Measurements from ENCODE around the gene PACS2.

The PACS2 gene

DNA sequence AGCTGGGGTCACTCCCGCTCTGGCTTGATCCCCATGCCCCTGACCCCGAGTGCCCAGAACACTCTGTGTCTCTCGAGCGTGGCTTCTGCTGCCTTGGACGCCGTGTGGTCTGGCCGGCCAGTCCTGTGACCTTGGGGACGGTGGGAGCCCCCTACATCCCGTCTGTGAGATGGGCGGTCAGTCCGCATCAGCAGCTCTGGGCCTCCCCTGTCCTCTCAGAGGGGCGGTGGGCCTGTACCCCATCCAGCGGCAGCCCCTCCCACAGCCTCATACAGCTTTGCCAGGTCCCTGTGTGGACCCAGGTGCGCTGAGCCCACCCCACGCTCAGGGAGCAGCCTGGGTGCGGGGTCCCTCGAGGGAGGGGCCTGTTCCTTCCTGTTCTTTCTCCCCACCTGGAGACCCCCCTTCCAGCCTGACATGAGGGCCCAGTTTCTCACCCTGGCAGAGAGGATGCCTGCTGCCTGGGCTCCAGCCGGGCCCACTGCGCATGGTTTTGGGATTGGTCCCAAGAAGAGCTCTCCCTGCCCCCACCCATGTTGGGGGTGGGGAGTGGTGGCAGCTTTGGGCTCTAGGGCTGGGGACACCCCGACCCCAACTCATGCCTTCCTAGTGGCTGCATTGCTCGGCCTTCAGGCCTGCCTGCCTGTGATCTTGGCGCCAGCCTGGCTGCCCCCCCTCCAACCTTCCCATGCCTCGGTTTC lies 106.6 kb downstream of the PACS2 start:
- H3K4me1 Mint-ChIP-seq (ENCODE audit: low read depth) = peaks cover 22% of the 10 kb centered on the region
- H3K27me3 Mint-ChIP-seq = no peaks in the 10 kb centered on the region
- H3K36me3 Mint-ChIP-seq (ENCODE audit: low read depth) = peaks cover 28% of the 10 kb centered on the region
- peak overlapping the region; percentile 94 for H3K27ac Mint-ChIP-seq
- no peaks in the 10 kb centered on the region for H3K9me3 Mint-ChIP-seq
- peak overlapping the region; percentile 90 for H3K4me3 Mint-ChIP-seq

DNA sequence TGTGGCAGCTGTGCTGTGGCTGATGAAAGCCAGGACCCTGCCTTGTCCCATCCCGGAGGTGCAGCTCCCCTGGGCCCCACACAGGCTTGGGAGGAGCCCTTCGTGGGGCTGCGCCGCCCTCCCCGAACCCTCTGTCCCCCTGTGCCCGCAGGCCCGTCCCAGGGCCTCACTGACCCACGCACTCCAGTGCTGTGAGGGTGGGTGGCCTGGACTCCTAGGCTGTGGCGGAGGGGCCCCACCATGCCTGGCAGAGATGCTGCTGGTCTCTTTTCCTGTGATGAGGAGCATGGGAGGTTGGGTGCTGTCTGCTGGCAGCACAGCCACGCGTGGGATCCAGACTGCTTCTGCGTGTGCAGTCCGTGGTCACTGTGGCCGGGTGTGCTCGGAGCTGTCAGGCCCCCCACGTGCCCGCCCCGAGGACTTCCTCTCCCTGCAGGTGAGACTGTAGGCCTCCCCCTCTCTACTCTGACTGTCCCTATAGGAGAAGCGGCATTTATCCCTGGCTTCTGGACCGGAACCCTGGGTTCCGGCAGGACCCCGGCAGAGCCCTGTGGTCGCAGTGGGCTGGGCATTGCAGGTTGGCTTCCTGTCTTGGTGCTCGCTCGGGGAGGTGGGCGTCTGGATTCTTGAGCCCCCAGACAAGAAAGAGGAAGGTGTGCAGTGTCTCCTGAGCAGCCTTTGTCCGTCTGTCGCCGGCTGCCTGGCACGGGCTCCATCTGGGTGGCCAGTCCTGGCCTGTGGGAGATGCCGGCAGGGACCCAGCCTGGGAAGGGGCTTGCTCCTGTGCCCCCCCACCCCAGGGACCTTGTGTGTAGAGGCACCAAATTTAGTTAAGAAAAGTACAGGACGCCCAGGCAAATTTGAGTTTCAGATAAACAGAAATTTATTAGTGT lies 107.4 kb downstream of the PACS2 start:
- peaks cover 36% of the 10 kb centered on the region for H3K36me3 Mint-ChIP-seq (ENCODE audit: low read depth)
- H3K27me3 Mint-ChIP-seq = no peaks in the 10 kb centered on the region

DNA sequence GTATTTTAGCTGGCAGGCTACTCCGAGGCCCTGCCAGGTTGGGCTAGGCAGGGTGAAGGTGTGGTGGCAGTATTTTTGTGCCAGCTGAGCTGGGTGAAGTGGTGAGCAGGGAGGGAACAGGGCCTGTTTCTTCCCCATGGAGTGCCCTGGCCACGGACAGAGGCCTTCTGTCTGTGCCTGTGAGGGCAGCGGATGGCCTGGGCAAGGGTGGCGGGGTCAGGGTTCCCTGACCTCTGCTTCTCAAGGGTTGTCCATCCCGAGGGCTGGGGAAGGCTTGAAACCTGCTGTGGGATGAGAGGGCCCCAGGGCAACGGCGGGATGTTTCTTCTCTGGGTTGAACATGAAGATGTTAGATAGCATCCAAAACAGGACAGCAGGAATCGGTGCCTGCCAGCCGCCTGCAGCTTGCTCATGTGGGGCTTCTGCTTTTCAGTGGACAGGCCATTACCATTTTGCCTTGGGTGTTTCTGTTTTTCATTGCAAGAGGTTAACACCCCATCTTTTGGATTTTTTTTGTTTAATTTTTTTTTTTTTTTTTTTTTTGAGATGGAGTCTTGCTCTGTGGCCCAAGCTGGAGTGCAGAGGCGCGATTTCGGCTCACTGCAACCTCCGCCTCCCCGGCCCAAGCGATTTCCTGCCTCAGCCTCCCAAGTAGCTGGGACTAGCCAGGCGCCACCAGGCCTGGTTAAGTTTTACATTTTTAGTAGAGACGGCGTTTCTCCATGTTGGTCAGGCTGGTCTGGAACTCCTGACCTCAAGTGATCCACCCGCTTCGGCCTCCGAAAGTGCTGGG lies 108.3 kb downstream of the PACS2 start:
- H3K9me3 Mint-ChIP-seq = no peaks in the 10 kb centered on the region
- H3K36me3 Mint-ChIP-seq (ENCODE audit: low read depth) = peaks cover 43% of the 10 kb centered on the region
- peaks cover 26% of the 10 kb centered on the region for H3K4me1 Mint-ChIP-seq (ENCODE audit: low read depth)
- peak overlapping the region; percentile 32 for H3K4me3 Mint-ChIP-seq
- H3K27me3 Mint-ChIP-seq = no peaks in the 10 kb centered on the region
- H3K27ac Mint-ChIP-seq = no peak overlapping the region

More for the DNA sequence above, 107.4 kb downstream of the PACS2 start:
- peak overlapping the region; percentile 90 for H3K4me3 Mint-ChIP-seq
- H3K9me3 Mint-ChIP-seq = no peaks in the 10 kb centered on the region
- peak overlapping the region; percentile 94 for H3K27ac Mint-ChIP-seq
- peaks cover 22% of the 10 kb centered on the region for H3K4me1 Mint-ChIP-seq (ENCODE audit: low read depth)

DNA sequence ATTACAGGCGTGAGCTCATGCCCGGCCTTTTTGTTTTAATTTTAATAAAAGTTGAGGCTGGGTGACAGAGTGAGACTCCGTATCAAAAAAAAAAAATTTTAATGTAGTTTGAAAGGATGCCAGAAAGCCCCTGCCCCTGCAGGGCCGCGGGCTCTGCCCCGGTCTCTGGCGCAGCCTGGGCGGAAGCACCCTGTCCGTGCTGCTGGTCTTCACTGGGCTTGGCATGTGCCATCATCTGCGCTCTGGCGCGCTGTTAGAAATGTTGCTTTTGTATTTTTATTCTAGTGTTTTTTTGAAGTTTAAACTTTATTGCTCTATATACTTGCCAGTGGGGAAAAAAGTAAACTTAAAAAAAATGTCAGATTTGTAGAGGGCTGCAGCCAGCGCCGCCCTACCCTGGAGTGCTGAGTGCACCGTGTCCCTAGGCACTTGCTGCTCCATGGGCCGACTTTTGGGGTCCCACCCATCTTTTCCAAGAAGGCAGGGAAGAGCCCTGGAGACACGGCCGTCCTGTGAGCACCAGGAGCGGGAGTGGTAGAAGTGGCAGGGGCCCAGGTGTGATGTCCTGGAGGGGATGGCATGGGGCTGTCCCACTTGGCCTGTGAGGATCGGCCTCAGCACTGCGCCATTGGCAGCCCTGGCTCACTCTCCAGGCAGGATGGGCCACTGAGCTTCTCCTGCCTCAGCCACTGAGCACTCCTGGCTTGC lies 109.1 kb downstream of the PACS2 start:
- H3K27ac Mint-ChIP-seq = peak overlapping the region; percentile 41
- peaks cover 29% of the 10 kb centered on the region for H3K4me1 Mint-ChIP-seq (ENCODE audit: low read depth)
- no peak overlapping the region for H3K4me3 Mint-ChIP-seq

DNA sequence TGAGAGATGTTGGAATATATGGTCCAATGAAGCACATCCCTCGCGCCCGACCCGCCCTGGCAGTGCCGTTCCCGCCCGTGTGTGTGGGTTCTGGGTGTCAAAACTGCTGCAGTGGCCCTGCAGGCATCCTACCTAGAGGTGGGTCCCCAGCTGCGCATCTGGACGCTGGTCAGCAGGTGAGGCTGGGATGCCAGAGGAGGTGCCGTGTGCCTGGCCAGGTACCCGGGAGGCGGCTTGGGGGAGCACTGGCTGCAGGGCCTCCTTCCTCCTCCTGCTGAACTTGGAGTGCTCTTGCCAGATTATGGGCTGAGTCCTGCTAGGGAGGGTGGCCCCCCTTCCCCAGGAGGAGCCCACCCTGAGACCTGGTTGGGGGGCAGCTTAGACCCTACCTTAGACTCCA lies 110.3 kb downstream of the PACS2 start:
- Mint-ChIP-seq H3K27me3 (no peaks in the 10 kb centered on the region), H3K9me3 (no peaks in the 10 kb centered on the region), H3K27ac (no peak overlapping the region), H3K4me1 (ENCODE audit: low read depth) (peaks cover 29% of the 10 kb centered on the region), H3K36me3 (ENCODE audit: low read depth) (peaks cover 56% of the 10 kb centered on the region), H3K4me3 (no peak overlapping the region)

More for the DNA sequence above, 109.1 kb downstream of the PACS2 start:
- no peaks in the 10 kb centered on the region for H3K27me3 Mint-ChIP-seq
- H3K9me3 Mint-ChIP-seq = no peaks in the 10 kb centered on the region
- peaks cover 49% of the 10 kb centered on the region for H3K36me3 Mint-ChIP-seq (ENCODE audit: low read depth)

DNA sequence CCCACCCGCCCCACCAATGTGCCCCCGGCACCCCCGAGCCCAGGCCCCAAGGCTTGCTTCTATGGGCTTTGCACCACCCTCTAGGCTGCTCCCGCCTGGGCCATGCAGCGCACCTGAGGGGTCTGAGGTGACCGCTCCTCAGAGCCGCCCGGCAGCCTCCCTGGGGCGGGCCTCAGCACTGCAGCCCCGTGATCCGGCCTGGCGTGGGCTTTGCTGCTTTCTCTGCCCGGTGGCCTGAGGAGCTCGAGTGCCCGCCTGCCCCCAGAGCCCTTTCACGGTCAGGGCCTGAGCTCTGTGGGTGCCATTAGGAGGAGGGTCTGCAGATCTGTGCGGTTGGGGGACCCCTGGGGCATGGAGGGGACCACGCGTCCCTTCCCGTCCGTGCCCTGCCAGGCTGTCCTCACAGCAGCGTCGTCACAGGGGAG lies 111.3 kb downstream of the PACS2 start:
- peaks cover 66% of the 10 kb centered on the region for H3K36me3 Mint-ChIP-seq (ENCODE audit: low read depth)
- H3K4me1 Mint-ChIP-seq (ENCODE audit: low read depth) = peaks cover 29% of the 10 kb centered on the region
- no peaks in the 10 kb centered on the region for H3K27me3 Mint-ChIP-seq
- H3K4me3 Mint-ChIP-seq = no peak overlapping the region
- H3K9me3 Mint-ChIP-seq = no peaks in the 10 kb centered on the region
- H3K27ac Mint-ChIP-seq = no peak overlapping the region

DNA sequence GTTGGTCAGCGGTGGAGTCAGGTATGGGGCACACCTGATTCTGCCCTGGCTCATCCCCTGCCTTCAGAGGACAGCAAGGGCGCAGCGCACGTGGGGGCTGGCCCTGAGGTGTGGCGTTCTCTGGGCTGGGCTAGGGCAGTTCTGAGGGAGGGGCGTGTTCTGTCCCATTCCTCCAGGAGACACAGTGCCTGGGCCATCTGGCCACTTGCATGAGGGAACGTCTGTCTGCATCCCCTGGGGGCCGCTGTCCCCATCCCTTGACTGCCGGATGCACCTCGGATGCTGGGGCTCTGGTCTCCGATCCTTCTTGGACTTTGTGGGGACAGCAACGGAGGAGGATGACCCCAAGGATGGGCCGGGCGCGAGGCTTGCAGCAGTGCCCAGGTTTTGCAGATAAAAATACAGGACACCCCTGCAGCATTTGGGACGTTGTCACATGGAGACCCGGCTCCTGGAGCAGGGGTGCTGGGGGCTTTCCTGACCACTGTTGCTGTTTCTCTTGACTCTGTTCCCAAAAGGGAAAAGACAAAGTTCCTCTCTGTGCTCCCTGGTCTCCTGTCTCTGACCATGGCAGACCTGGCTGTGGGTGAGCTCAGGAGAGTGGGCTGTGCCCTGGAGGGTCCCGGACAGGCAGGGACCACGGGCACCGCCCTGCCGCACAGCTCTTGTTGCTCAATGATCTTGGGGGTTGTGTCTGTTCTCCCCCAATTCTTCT lies 112.0 kb downstream of the PACS2 start:
- H3K9me3 Mint-ChIP-seq = no peaks in the 10 kb centered on the region
- peaks cover 21% of the 10 kb centered on the region for H3K4me1 Mint-ChIP-seq (ENCODE audit: low read depth)
- H3K27me3 Mint-ChIP-seq = no peaks in the 10 kb centered on the region
- peaks cover 67% of the 10 kb centered on the region for H3K36me3 Mint-ChIP-seq (ENCODE audit: low read depth)
- no peak overlapping the region for H3K27ac Mint-ChIP-seq
- H3K4me3 Mint-ChIP-seq = no peak overlapping the region

DNA sequence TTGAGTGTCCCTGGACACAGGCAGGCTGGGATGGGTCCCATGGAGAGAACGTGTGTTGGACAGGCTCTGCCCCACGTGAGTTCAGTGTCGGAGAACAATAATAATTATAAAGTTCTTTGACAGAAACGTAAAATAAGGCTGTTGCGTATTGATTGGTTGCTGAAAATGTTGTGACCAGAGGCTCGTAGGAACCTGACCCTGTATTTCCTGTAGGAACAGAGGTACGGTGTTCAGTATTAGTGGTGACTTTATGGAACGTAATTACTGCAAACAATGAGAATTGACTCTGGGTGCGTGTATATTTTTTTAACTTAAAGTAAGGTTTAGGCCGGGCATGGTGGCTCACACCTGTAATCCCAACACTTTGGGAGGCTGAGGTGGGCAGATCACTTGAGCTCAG lies 112.9 kb downstream of the PACS2 start:
- Mint-ChIP-seq H3K27ac (no peak overlapping the region), H3K4me1 (ENCODE audit: low read depth) (peaks cover 13% of the 10 kb centered on the region), H3K36me3 (ENCODE audit: low read depth) (peaks cover 60% of the 10 kb centered on the region), H3K4me3 (no peak overlapping the region), H3K27me3 (no peaks in the 10 kb centered on the region), H3K9me3 (no peaks in the 10 kb centered on the region)

DNA sequence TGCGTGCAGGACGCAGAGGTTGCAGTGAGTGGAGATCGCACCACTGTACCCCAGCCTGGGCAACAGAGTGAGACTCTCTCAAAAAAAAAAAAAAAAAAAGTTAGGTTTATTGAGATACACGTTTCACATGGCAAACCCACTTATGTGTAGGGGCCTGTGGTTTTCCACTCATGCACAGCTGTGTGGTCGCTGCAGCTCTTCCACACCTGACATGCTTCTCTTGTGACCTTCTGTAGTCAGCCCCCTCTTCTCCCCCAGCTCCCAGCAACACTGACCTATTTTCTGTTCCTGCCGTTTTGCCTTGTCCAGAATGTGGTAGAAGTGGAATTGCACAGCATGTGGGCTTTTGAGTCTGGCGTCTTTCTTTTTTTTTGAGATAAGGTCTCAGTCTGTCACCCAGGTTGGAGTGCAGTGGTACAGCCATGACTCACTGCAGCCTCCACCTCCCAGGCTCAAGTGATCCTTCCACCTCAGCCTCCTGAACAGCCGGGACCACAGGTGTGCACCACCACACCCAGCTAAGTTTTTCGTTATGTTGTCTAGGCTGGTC lies 113.5 kb downstream of the PACS2 start:
- Mint-ChIP-seq H3K27ac (no peak overlapping the region), H3K4me3 (no peak overlapping the region), H3K4me1 (ENCODE audit: low read depth) (peaks cover 7% of the 10 kb centered on the region), H3K27me3 (no peaks in the 10 kb centered on the region), H3K36me3 (ENCODE audit: low read depth) (peaks cover 55% of the 10 kb centered on the region), H3K9me3 (no peaks in the 10 kb centered on the region)

DNA sequence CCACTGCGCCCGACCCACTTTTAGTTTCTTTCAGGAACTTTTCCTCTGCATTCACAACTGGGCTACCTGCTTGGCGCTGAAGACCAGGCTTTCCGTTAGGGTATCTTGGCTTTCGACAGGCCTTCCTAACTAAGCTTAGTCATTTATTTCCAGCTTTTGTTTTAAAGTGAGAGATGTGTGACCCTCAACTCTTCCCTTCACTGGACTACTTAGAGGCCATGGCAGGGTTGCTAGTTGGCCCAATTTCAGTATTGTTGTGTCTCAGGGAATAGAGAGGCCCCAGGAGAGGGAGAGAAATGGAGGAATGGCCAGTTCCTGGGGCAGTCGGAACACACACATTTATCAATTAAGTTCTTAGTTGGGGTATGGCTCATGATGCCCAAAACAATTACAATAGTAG lies 115.5 kb downstream of the PACS2 start:
- Mint-ChIP-seq H3K9me3 (no peaks in the 10 kb centered on the region), H3K27me3 (no peaks in the 10 kb centered on the region), H3K27ac (no peak overlapping the region), H3K36me3 (ENCODE audit: low read depth) (peaks cover 44% of the 10 kb centered on the region), H3K4me1 (ENCODE audit: low read depth) (peaks cover 7% of the 10 kb centered on the region), H3K4me3 (no peak overlapping the region)

DNA sequence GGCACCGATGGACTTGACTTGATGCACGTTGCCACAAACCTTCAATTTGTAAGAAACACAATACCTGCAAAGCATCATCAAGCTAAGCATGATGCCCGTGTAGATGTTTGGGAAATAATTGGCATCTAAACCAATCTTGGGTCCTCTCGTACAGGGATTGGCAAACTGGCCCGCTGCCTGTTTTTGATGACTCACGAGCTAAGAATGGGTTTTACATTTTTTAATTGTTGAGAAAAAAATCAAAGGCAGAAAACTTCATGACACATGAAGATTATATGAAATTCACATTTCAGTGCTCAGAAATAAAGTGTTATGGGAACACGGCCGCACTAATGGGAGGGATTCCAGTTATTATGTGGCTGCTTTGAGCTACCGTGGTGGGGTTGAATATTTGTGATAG lies 116.0 kb downstream of the PACS2 start:
- peaks cover 44% of the 10 kb centered on the region for H3K36me3 Mint-ChIP-seq (ENCODE audit: low read depth)
- no peak overlapping the region for H3K4me3 Mint-ChIP-seq
- no peaks in the 10 kb centered on the region for H3K9me3 Mint-ChIP-seq
- no peak overlapping the region for H3K27ac Mint-ChIP-seq
- peaks cover 7% of the 10 kb centered on the region for H3K4me1 Mint-ChIP-seq (ENCODE audit: low read depth)
- H3K27me3 Mint-ChIP-seq = no peaks in the 10 kb centered on the region

DNA sequence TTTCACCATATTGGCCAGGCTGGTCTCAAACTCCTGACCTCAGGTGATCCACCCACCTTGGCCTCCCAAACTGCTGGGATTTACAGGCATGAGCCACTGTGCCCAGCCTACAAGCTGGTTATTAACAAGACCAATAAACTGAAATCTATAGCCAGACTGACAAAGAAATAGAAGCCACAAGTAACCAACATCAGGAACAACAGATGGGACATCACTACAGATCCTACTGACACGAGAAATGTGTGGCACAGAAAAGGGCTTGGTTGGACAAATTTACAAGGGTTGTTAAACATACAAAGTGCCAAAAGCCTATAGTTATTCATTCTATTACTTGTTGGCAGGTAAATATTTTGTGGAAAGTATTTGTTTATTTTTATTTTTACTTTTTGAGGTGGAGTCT lies 116.7 kb downstream of the PACS2 start:
- H3K27me3 Mint-ChIP-seq = no peaks in the 10 kb centered on the region
- no peaks in the 10 kb centered on the region for H3K9me3 Mint-ChIP-seq
- H3K36me3 Mint-ChIP-seq (ENCODE audit: low read depth) = peaks cover 45% of the 10 kb centered on the region
- H3K4me1 Mint-ChIP-seq (ENCODE audit: low read depth) = peaks cover 10% of the 10 kb centered on the region
- no peak overlapping the region for H3K27ac Mint-ChIP-seq
- no peak overlapping the region for H3K4me3 Mint-ChIP-seq

DNA sequence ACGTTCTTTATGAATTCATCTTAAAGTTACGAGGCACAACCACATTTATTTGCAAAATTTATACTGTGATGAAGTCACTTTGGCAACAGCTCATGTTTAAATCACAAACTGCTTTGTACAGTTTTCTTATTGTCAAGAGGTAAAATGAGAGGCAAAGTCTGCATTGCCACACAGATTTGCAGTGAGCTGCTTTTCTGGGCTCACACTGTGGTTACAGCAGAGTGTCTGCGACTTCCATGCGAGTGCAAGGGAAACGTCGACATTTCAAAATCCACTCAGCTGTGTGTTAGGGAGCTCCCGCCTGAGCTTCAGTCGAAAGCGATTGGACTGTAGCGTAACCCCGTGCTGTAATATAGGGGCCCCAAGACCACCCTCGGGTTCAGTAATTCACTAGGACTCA lies 118.1 kb downstream of the PACS2 start:
- Mint-ChIP-seq H3K27ac (no peak overlapping the region), H3K36me3 (ENCODE audit: low read depth) (peaks cover 32% of the 10 kb centered on the region), H3K9me3 (no peaks in the 10 kb centered on the region), H3K4me1 (ENCODE audit: low read depth) (peaks cover 7% of the 10 kb centered on the region), H3K4me3 (no peak overlapping the region), H3K27me3 (no peaks in the 10 kb centered on the region)
